HUES48 (cell line): ENCODE data around the gene PDE4D.

Experiments
- H3K27ac ChIP-seq: one replicate; pipeline ENCODE4 v1.7.0; 2013; ENCODE audit warnings: low read depth, low read length, inconsistent platforms
- H3K27me3 ChIP-seq: 2 replicates; pipeline ENCODE4 v1.6.1; 2013; ENCODE audit warnings: mild to moderate bottlenecking, low read length; ENCODE audit not compliant: control insufficient read depth, insufficient read depth
- H3K36me3 ChIP-seq: 2 replicates; pipeline ENCODE4 v1.6.1; 2013; ENCODE audit warnings: low read length; ENCODE audit not compliant: control insufficient read depth, insufficient read depth
- H3K4me1 ChIP-seq: 2 replicates; pipeline ENCODE4 v1.6.1; 2013; ENCODE audit warnings: mild to moderate bottlenecking, low read length; ENCODE audit not compliant: control insufficient read depth, insufficient read depth
- H3K4me3 ChIP-seq: 2 replicates; pipeline ENCODE4 v1.5.1; 2013; ENCODE audit warnings: mild to moderate bottlenecking, low read depth, low read length
- H3K9ac ChIP-seq: 2 replicates; pipeline ENCODE4 v1.6.1; 2013; ENCODE audit warnings: mild to moderate bottlenecking, low read depth, low read length, moderate library complexity
- H3K9me3 ChIP-seq: 2 replicates; pipeline ENCODE4 v1.6.1; 2013; ENCODE audit warnings: low read length; ENCODE audit not compliant: control insufficient read depth, insufficient read depth

Gene PDE4D

GRCh38 chr5:59497207-59497606 lies 396.3 kb downstream of the PDE4D start:
- H3K9ac ChIP-seq = no peak overlapping the region
- H3K27ac ChIP-seq = no peak overlapping the region
- no peaks in the 10 kb centered on the region for H3K27me3 ChIP-seq
- no peaks in the 10 kb centered on the region for H3K9me3 ChIP-seq
- H3K4me3 ChIP-seq = no peak overlapping the region
- no peaks in the 10 kb centered on the region for H3K36me3 ChIP-seq
- no peaks in the 10 kb centered on the region for H3K4me1 ChIP-seq

GRCh38 chr5:59496524-59497134 lies 396.9 kb downstream of the PDE4D start:
- Histone ChIP-seq H3K36me3 (no peaks in the 10 kb centered on the region), H3K9ac (no peak overlapping the region), H3K4me3 (no peak overlapping the region), H3K27me3 (no peaks in the 10 kb centered on the region), H3K4me1 (peaks cover 3% of the 10 kb centered on the region; the same call in 1 of the 2 replicates), H3K27ac (no peak overlapping the region), H3K9me3 (no peaks in the 10 kb centered on the region)

- Histone ChIP-seq H3K9me3 (no peaks in the 10 kb centered on the region), H3K27me3 (no peaks in the 10 kb centered on the region), H3K4me1 (peaks cover 17% of the 10 kb centered on the region; the same call in 1 of the 2 replicates), H3K9ac (no peak overlapping the region), H3K4me3 (no peak overlapping the region), H3K27ac (no peak overlapping the region), H3K36me3 (no peaks in the 10 kb centered on the region)
These were observed 401.6 kb downstream of the PDE4D start for GRCh38 chr5:59491945-59492344.

- Histone ChIP-seq H3K27ac (no peak overlapping the region), H3K4me3 (no peak overlapping the region), H3K4me1 (peaks cover 21% of the 10 kb centered on the region; the same call in 1 of the 2 replicates), H3K9me3 (no peaks in the 10 kb centered on the region), H3K36me3 (no peaks in the 10 kb centered on the region), H3K27me3 (no peaks in the 10 kb centered on the region), H3K9ac (no peak overlapping the region)
These were observed 404.0 kb downstream of the PDE4D start for GRCh38 chr5:59489551-59489950.

- Histone ChIP-seq H3K9ac (no peak overlapping the region), H3K27ac (no peak overlapping the region)
These were observed 405.5 kb downstream of the PDE4D start for GRCh38 chr5:59487772-59488729.

GRCh38 chr5:59487068-59487686 lies 406.3 kb downstream of the PDE4D start:
- no peak overlapping the region for H3K4me3 ChIP-seq
- no peak overlapping the region for H3K9ac ChIP-seq
- H3K27ac ChIP-seq = no peak overlapping the region
- H3K9me3 ChIP-seq = no peaks in the 10 kb centered on the region
- no peaks in the 10 kb centered on the region for H3K27me3 ChIP-seq
- H3K4me1 ChIP-seq = peaks cover 38% of the 10 kb centered on the region
- H3K36me3 ChIP-seq = no peaks in the 10 kb centered on the region

More at GRCh38 chr5:59487772-59488729, 405.5 kb downstream of the PDE4D start:
- H3K4me1 ChIP-seq = peaks cover 32% of the 10 kb centered on the region
- H3K9me3 ChIP-seq = no peaks in the 10 kb centered on the region
- H3K4me3 ChIP-seq = no peak overlapping the region
- no peaks in the 10 kb centered on the region for H3K27me3 ChIP-seq
- no peaks in the 10 kb centered on the region for H3K36me3 ChIP-seq

GRCh38 chr5:59486508-59486907 lies 407.0 kb downstream of the PDE4D start:
- H3K4me1 ChIP-seq = peaks cover 36% of the 10 kb centered on the region
- no peak overlapping the region for H3K4me3 ChIP-seq
- no peaks in the 10 kb centered on the region for H3K9me3 ChIP-seq
- H3K27ac ChIP-seq = no peak overlapping the region
- no peaks in the 10 kb centered on the region for H3K36me3 ChIP-seq
- H3K27me3 ChIP-seq = no peaks in the 10 kb centered on the region
- no peak overlapping the region for H3K9ac ChIP-seq

GRCh38 chr5:59485629-59486439 lies 407.7 kb downstream of the PDE4D start:
- Histone ChIP-seq H3K9me3 (no peaks in the 10 kb centered on the region), H3K9ac (no peak overlapping the region), H3K27ac (no peak overlapping the region), H3K27me3 (no peaks in the 10 kb centered on the region), H3K36me3 (no peaks in the 10 kb centered on the region), H3K4me1 (peaks cover 36% of the 10 kb centered on the region), H3K4me3 (no peak overlapping the region)

GRCh38 chr5:59485107-59485506 lies 408.4 kb downstream of the PDE4D start:
- no peaks in the 10 kb centered on the region for H3K9me3 ChIP-seq
- no peaks in the 10 kb centered on the region for H3K27me3 ChIP-seq
- no peak overlapping the region for H3K27ac ChIP-seq
- H3K36me3 ChIP-seq = no peaks in the 10 kb centered on the region
- peaks cover 36% of the 10 kb centered on the region for H3K4me1 ChIP-seq
- H3K9ac ChIP-seq = no peak overlapping the region
- no peak overlapping the region for H3K4me3 ChIP-seq

GRCh38 chr5:59484618-59485017 lies 408.9 kb downstream of the PDE4D start:
- H3K27me3 ChIP-seq = no peaks in the 10 kb centered on the region
- H3K4me1 ChIP-seq = peaks cover 36% of the 10 kb centered on the region
- no peak overlapping the region for H3K27ac ChIP-seq
- no peak overlapping the region for H3K9ac ChIP-seq
- H3K36me3 ChIP-seq = no peaks in the 10 kb centered on the region
- no peak overlapping the region for H3K4me3 ChIP-seq
- H3K9me3 ChIP-seq = no peaks in the 10 kb centered on the region
